NCI-H2196 (cell line): Measurements from ENCODE around the gene KCNN2.
"Not testable (repeated sequence)": the region's sequence is repeated elsewhere in the genome, so short reads cannot be mapped to it uniquely, and the experiment has no call there.

Experiments
- DNase-seq: peaks from one replicate; lab custom pipeline; 2025; ENCODE audit not compliant: unreplicated experiment; lab: John Stamatoyannopoulos, UW

Gene KCNN2

GRCh38 chr5:114418176-114419066 lies 56.6 kb downstream of the KCNN2 start:
- no peak for DNase-seq

- DNase-seq, result no peak
Observed at GRCh38 chr5:114419067-114419388, 57.2 kb downstream of the KCNN2 start.

GRCh38 chr5:114419959-114420358 lies 58.1 kb downstream of the KCNN2 start:
- DNase-seq, result no peak

- no peak for DNase-seq
Observed at GRCh38 chr5:114427204-114427603, 65.3 kb downstream of the KCNN2 start.

- DNase-seq, result no peak
Observed at GRCh38 chr5:114430532-114430931, 68.7 kb downstream of the KCNN2 start.

GRCh38 chr5:114432684-114433083 lies 70.8 kb downstream of the KCNN2 start:
- DNase-seq, result not testable (repeated sequence)

GRCh38 chr5:114434396-114435219 lies 72.7 kb downstream of the KCNN2 start:
- no peak for DNase-seq

- DNase-seq, result no peak
Observed at GRCh38 chr5:114435220-114435481, 73.3 kb downstream of the KCNN2 start.

GRCh38 chr5:114435885-114436299 lies 74.0 kb downstream of the KCNN2 start:
- no peak for DNase-seq

- DNase-seq, result no peak
Observed at GRCh38 chr5:114437936-114438335, 76.1 kb downstream of the KCNN2 start.

- DNase-seq, result no peak
Observed at GRCh38 chr5:114438471-114438870, 76.6 kb downstream of the KCNN2 start.

- DNase-seq, result no peak
Observed at GRCh38 chr5:114447084-114447773, 85.4 kb downstream of the KCNN2 start.

- no peak for DNase-seq
Observed at GRCh38 chr5:114448481-114448880, 86.6 kb downstream of the KCNN2 start.

- DNase-seq, result peak; percentile 25
Observed at GRCh38 chr5:114449860-114450421, 88.1 kb downstream of the KCNN2 start.

- DNase-seq, result no peak
Observed at GRCh38 chr5:114450437-114450836, 88.6 kb downstream of the KCNN2 start.

GRCh38 chr5:114458726-114459125 lies 96.9 kb downstream of the KCNN2 start:
- no peak for DNase-seq

- no peak for DNase-seq
Observed at GRCh38 chr5:114467171-114467570, 105.3 kb downstream of the KCNN2 start.

GRCh38 chr5:114467729-114468128 lies 105.9 kb downstream of the KCNN2 start:
- no peak for DNase-seq

GRCh38 chr5:114469372-114469771 lies 107.5 kb downstream of the KCNN2 start:
- no peak for DNase-seq

- DNase-seq, result no peak
Observed at GRCh38 chr5:114471529-114471928, 109.7 kb downstream of the KCNN2 start.

GRCh38 chr5:114473541-114473940 lies 111.7 kb downstream of the KCNN2 start:
- no peak for DNase-seq
